Measurements from ENCODE around the gene IGSF21. TPM values are rescaled to one million over a fixed set of nuclear protein-coding genes. Genes with fewer than 3 reads are reported as not detected.

IGSF21 gene
- total RNA-seq, 1 donor from 2014 or later: 3.2 TPM

DNA sequence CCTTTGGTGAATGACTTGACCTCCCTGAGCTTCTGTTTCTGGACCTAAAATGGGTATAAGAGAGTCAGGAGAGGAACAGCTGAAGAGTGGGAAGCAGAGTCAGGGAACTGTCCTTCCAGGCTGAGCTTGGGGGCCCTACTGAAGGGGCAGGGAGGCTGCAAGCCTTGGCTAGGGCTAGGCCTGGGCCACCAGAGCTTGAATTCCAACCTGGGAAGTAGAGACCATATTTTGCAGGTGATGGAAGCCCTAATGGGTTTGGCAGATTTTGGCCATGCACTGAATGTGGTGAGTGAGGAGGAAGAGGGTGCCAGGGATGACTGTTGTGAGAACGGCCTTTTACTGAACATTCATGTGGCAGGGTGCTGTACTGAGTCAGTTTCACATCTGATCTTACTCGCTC, 303.7 kb downstream of the IGSF21 start:
- H3K36me3 ChIP-seq: no peaks in the 10 kb centered on the region
- H3K27me3 ChIP-seq: no peaks in the 10 kb centered on the region
- TF ChIP-seq POLR2A (IDR thresholded peaks at IDR 0.05) (no peak), POLR2AphosphoS5 (IDR thresholded peaks at IDR 0.05; ENCODE audit: insufficient read depth in 1 of 2, low read depth in 1 of 2) (no peak)
- TF ChIP-seq, protein P1, sequence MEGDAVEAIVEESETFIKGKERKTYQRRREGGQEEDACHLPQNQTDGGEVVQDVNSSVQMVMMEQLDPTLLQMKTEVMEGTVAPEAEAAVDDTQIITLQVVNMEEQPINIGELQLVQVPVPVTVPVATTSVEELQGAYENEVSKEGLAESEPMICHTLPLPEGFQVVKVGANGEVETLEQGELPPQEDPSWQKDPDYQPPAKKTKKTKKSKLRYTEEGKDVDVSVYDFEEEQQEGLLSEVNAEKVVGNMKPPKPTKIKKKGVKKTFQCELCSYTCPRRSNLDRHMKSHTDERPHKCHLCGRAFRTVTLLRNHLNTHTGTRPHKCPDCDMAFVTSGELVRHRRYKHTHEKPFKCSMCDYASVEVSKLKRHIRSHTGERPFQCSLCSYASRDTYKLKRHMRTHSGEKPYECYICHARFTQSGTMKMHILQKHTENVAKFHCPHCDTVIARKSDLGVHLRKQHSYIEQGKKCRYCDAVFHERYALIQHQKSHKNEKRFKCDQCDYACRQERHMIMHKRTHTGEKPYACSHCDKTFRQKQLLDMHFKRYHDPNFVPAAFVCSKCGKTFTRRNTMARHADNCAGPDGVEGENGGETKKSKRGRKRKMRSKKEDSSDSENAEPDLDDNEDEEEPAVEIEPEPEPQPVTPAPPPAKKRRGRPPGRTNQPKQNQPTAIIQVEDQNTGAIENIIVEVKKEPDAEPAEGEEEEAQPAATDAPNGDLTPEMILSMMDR (IDR thresholded peaks at IDR 0.05): no peak
- H3K9me3 ChIP-seq: no peaks in the 10 kb centered on the region
- H3K27ac ChIP-seq: no peak overlapping the region
- H3K4me1 ChIP-seq: no peaks in the 10 kb centered on the region
- H3K4me3 ChIP-seq: no peak overlapping the region
- intact Hi-C loops (cut with DNase I): no loop called here
- DNase-seq (ENCODE audit: extremely low spot score in 2 of 2): no peak

DNA sequence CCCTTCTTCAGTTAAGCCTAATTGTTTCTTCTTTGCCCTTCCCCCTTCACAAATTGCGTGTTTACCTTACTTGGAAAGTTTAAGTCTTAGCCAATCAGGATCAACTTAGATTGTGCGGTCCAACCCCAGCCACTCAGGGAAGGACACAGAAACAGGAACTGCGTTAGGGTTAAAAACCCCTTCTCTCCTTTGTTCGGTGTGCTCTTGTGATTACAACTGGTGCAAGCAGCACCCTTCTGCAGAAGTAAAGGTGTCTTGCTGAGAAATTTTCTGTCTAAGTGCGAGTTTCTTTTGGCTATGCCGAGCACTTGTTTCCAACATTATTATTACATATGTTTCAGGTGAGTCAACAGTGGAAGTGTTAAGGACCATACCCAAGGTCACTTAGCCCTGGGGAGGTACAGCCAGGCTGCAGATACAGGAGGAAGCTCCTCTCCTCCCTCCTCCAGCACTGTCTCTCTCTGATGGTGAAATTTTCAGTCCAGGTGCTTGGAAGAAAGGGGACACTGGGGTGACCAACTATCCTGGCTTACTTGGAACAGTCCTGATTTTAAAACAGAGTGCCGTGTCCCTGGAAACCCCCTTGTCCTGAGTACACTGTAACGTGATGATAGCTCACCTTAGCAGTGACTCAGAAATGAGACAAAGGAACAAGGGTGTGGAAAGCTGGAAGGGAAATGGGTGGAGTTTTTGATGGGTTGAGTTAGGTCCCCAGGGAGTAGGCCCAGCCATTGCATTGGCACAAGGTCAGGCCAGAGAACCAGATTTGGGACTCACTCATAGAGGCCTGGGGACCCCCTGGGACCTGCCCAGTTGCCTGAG, 304.4 kb downstream of the IGSF21 start:
- H3K9me3 ChIP-seq: no peaks in the 10 kb centered on the region
- TF ChIP-seq POLR2AphosphoS5 (IDR thresholded peaks at IDR 0.05; ENCODE audit: insufficient read depth in 1 of 2, low read depth in 1 of 2) (no peak), POLR2A (IDR thresholded peaks at IDR 0.05) (no peak)
- TF ChIP-seq, protein P1 (IDR thresholded peaks at IDR 0.05): no peak
- no peak overlapping the region for H3K27ac ChIP-seq
- no peaks in the 10 kb centered on the region for H3K27me3 ChIP-seq
- DNase-seq (ENCODE audit: extremely low spot score in 2 of 2): no peak
- intact Hi-C loops (cut with DNase I): no loop called here
- no peaks in the 10 kb centered on the region for H3K36me3 ChIP-seq
- H3K4me3 ChIP-seq: no peak overlapping the region
- no peaks in the 10 kb centered on the region for H3K4me1 ChIP-seq

DNA sequence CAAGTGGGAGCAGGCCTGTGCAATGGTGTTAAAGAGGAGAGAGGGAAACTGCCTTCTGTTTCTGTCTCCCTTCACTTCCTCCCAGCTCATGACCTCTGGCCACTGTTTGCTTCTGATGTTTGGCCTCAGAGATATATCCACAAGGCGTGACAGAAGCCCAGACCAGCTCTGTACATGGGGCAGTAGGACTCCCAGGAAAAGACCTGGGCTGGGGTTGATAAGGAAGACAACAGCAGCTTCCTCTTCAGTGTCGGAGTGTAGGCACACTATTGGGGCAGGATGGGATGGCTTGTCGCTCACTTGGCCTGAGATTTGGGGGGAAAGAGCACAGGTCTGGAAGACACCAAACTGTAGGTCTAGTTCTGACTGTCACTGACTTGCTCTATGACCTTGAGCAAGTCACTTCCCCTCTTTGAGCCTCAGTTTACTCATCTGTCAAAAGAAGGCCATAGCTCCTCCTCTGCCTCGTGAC, 305.3 kb downstream of the IGSF21 start:
- Histone ChIP-seq H3K36me3 (no peaks in the 10 kb centered on the region), H3K27ac (no peak overlapping the region), H3K27me3 (no peaks in the 10 kb centered on the region), H3K9me3 (no peaks in the 10 kb centered on the region), H3K4me3 (no peak overlapping the region), H3K4me1 (no peaks in the 10 kb centered on the region)
- intact Hi-C loops (cut with DNase I): no loop called here
- TF ChIP-seq POLR2AphosphoS5 (IDR thresholded peaks at IDR 0.05; ENCODE audit: insufficient read depth in 1 of 2, low read depth in 1 of 2) (no peak), POLR2A (IDR thresholded peaks at IDR 0.05) (no peak)
- TF ChIP-seq, protein P1 (IDR thresholded peaks at IDR 0.05): no peak
- DNase-seq (ENCODE audit: extremely low spot score in 2 of 2): no peak

DNA sequence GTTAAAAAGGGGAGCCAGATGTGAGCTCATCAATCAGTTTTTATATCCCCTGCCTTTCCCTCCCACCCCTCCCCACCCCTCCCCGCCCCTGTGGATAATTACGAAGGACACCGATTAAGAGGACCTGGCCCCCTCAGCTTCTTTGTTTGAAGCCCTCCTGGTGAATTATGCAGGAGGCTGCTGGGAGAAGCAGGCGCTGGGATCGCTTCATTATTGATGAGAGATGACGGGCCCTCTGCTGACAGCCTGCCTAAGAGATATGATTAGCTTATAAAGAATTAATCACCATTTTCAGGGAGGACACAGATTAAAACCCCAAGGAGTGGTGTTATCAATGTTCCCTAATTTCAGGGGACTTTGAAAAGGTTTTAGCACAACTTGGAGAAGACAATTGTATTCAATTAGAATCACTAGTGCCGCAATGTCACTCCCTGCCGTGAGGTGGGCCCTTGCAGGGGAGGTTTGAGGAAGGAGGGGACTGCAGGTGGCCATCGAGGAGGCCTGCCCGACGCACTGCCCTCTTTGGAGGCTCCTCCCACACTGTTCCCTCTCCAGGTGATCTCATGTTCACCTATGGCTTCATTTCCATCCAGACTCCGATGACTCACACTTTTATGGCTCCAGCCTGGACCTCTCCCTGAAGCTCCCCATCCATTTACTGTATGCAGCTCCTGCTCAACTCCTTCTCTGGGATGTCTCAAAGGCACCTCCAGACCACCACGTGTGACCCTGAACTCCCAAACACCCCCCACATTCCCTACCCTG, 306.1 kb downstream of the IGSF21 start:
- no peaks in the 10 kb centered on the region for H3K36me3 ChIP-seq
- no peak overlapping the region for H3K27ac ChIP-seq
- intact Hi-C loops (cut with DNase I): no loop called here
- H3K9me3 ChIP-seq: no peaks in the 10 kb centered on the region
- no peak overlapping the region for H3K4me3 ChIP-seq
- no peak for TF ChIP-seq POLR2AphosphoS5 (IDR thresholded peaks at IDR 0.05; ENCODE audit: insufficient read depth in 1 of 2, low read depth in 1 of 2)
- TF ChIP-seq, protein P1 (IDR thresholded peaks at IDR 0.05): no peak
- no peak for TF ChIP-seq POLR2A (IDR thresholded peaks at IDR 0.05)
- DNase-seq (ENCODE audit: extremely low spot score in 2 of 2): no peak
- no peaks in the 10 kb centered on the region for H3K27me3 ChIP-seq
- H3K4me1 ChIP-seq: no peaks in the 10 kb centered on the region

Data from vagina (tissue), 2 donors.